ENCODE data around the gene CYTH1. TPM values are rescaled to one million over a fixed set of nuclear protein-coding genes. Genes with fewer than 3 reads are reported as not detected.

The CYTH1 gene
- total RNA-seq, 1 experiment from 2014 or later = 34.3 TPM

- ChIA-PET CTCF (interaction anchor here (0.8 kb wide), 1 partner anchor 11 kb away, joined by 3 read pairs; no protein-coding TSS in a partner anchor), POLR2A (interaction anchor here (0.7 kb wide), 2 partner anchors 191 to 251 kb away, joined by 3 read pairs; no protein-coding TSS in a partner anchor), RAD21 (ENCODE audit: low non-redundant PET in 1 of 2, low total read pairs in 2 of 2, uncharacterized antibody in 2 of 2, unreplicated experiment in 2 of 2) (no interaction called here)
- Histone ChIP-seq H3K27me3 (ENCODE audit: insufficient read depth, low read length) (no peaks in the 10 kb centered on the region), H3K9ac (ENCODE audit: low read length) (no peak overlapping the region), H4K20me1 (ENCODE audit: insufficient read depth) (no peaks in the 10 kb centered on the region), H3K36me3 (ENCODE audit: control insufficient read depth in 1 of 2, insufficient read depth in 2 of 2, low read length in 2 of 2) (no peaks in the 10 kb centered on the region; a peak in 1 of 4 replicates), H3K27ac (ENCODE audit: low read depth, low read length) (no peak overlapping the region), H3K4me3 (replicated peaks in 1 of 2; ENCODE audit: low read depth in 1 of 2, low read length in 2 of 2) (no peak overlapping the region), H3K4me1 (ENCODE audit: control insufficient read depth in 1 of 2, insufficient read depth in 2 of 2, low read length in 2 of 2) (peaks cover 24 to 38% of the 10 kb centered on the region in 2 experiments), H3K79me2 (ENCODE audit: insufficient read depth, low read length) (peaks cover 15% of the 10 kb centered on the region), H3K4me2 (ENCODE audit: low read length) (no peak overlapping the region), H2AFZ (ENCODE audit: low read depth, low read length, poor library complexity, severe bottlenecking) (no peak overlapping the region), H3K9me3 (ENCODE audit: control insufficient read depth in 1 of 2, insufficient read depth in 1 of 2, low read depth in 1 of 2, low read length in 2 of 2) (no peaks in the 10 kb centered on the region), H3K9me2 (ENCODE audit: insufficient read depth) (no peaks in the 10 kb centered on the region)
- no peak for TF ChIP-seq ZFX (IDR thresholded peaks at IDR 0.05)
- intact Hi-C loops (cut with micrococcal nuclease) = no loop called here
- BruUV-seq (replicated peaks) = no TSS peak
- no peak for DNase-seq (ENCODE audit: low read depth, low spot score)
- ATAC-seq = no peak
Measured at GRCh38 chr17:78785011-78785662, 3.1 kb upstream of the CYTH1 start.

- no peak for ATAC-seq
- no peak overlapping the region for H2AFZ ChIP-seq (ENCODE audit: low read depth, low read length, poor library complexity, severe bottlenecking)
Measured at GRCh38 chr17:78784352-78784751, 2.3 kb upstream of the CYTH1 start.

More at GRCh38 chr17:78784352-78784751, 2.3 kb upstream of the CYTH1 start:
- no peaks in the 10 kb centered on the region; a peak in 1 of 4 replicates for H3K36me3 ChIP-seq (ENCODE audit: control insufficient read depth in 1 of 2, insufficient read depth in 2 of 2, low read length in 2 of 2)
- no peak overlapping the region for H3K4me3 ChIP-seq (replicated peaks in 1 of 2; ENCODE audit: low read depth in 1 of 2, low read length in 2 of 2)
- H3K9me2 ChIP-seq (ENCODE audit: insufficient read depth) = no peaks in the 10 kb centered on the region
- H3K9ac ChIP-seq (ENCODE audit: low read length) = no peak overlapping the region
- intact Hi-C loops (cut with micrococcal nuclease) = no loop called here
- H3K4me1 ChIP-seq (ENCODE audit: control insufficient read depth in 1 of 2, insufficient read depth in 2 of 2, low read length in 2 of 2) = peaks cover 28 to 45% of the 10 kb centered on the region in 2 experiments
- BruUV-seq (replicated peaks) = no TSS peak
- H3K27me3 ChIP-seq (ENCODE audit: insufficient read depth, low read length) = no peaks in the 10 kb centered on the region
- no peak overlapping the region for H3K4me2 ChIP-seq (ENCODE audit: low read length)
- TF ChIP-seq FOSL1 (IDR thresholded peaks at IDR 0.05; ENCODE audit: low read depth) (no peak), ZBTB33 (IDR thresholded peaks at IDR 0.05; ENCODE audit: extremely low read depth, insufficient replicate concordance, low read length) (no peak), SP1 (IDR thresholded peaks at IDR 0.05; ENCODE audit: low read depth) (no peak), ZNF274 (IDR thresholded peaks at IDR 0.05; ENCODE audit: low read depth, low read length) (no peak), SIN3A (IDR thresholded peaks at IDR 0.05; ENCODE audit: low read depth) (no peak), CTCF (IDR thresholded peaks at IDR 0.05 in 2 of 3, conservative IDR thresholded peaks at IDR 0.05 in 1 of 3; ENCODE audit: borderline replicate concordance in 1 of 3, insufficient read depth in 1 of 3, low read depth in 2 of 3, low read length in 2 of 3) (no peak), ATF3 (IDR thresholded peaks at IDR 0.05) (no peak), JUND (IDR thresholded peaks at IDR 0.05) (no peak)
- H3K79me2 ChIP-seq (ENCODE audit: insufficient read depth, low read length) = peaks cover 23% of the 10 kb centered on the region
- RAD21 ChIA-PET (ENCODE audit: low non-redundant PET in 1 of 2, low total read pairs in 2 of 2, uncharacterized antibody in 2 of 2, unreplicated experiment in 2 of 2) = no interaction called here
- H3K9me3 ChIP-seq (ENCODE audit: control insufficient read depth in 1 of 2, insufficient read depth in 1 of 2, low read depth in 1 of 2, low read length in 2 of 2) = no peaks in the 10 kb centered on the region
- CTCF ChIA-PET = no interaction called here
- no peak overlapping the region for H3K27ac ChIP-seq (ENCODE audit: low read depth, low read length)
- POLR2A ChIA-PET = no interaction called here
- DNase-seq (ENCODE audit: low read depth, low spot score) = no peak
- no peaks in the 10 kb centered on the region for H4K20me1 ChIP-seq (ENCODE audit: insufficient read depth)

Measured in HCT116 (cell line).